ENCODE data around the gene PROS1.

Gene PROS1

GRCh38 chr3:93973131-93974126, at the start of gene PROS1:
Gene PROS1, minus strand, starts transcription at chr3:93973896. Its CDS starts 147 bp downstream, at chr3:93973749.
- peak; percentile 82 for DNase-seq (ENCODE audit: low spot score)

- DNase-seq (ENCODE audit: low spot score) = no peak
These were observed 46.6 kb upstream of the PROS1 start for GRCh38 chr3:94020293-94020692.

GRCh38 chr3:94019659-94020058, 46.0 kb upstream of the PROS1 start:
- no peak for DNase-seq (ENCODE audit: low spot score)

GRCh38 chr3:94015025-94015424, 41.3 kb upstream of the PROS1 start:
- no peak for DNase-seq (ENCODE audit: low spot score)

- no peak for DNase-seq (ENCODE audit: low spot score)
These were observed 38.5 kb upstream of the PROS1 start for GRCh38 chr3:94012185-94012584.

GRCh38 chr3:94011233-94011711, 37.6 kb upstream of the PROS1 start:
- no peak for DNase-seq (ENCODE audit: low spot score)

GRCh38 chr3:94009608-94010007, 35.9 kb upstream of the PROS1 start:
- DNase-seq (ENCODE audit: low spot score) = no peak

- DNase-seq (ENCODE audit: low spot score) = no peak
These were observed 34.6 kb upstream of the PROS1 start for GRCh38 chr3:94008253-94008652.

GRCh38 chr3:94004301-94004910, 30.7 kb upstream of the PROS1 start:
- peak; percentile 68 for DNase-seq (ENCODE audit: low spot score)

- no peak for DNase-seq (ENCODE audit: low spot score)
These were observed 28.3 kb upstream of the PROS1 start for GRCh38 chr3:94001827-94002495.

- DNase-seq (ENCODE audit: low spot score) = no peak
These were observed 27.5 kb upstream of the PROS1 start for GRCh38 chr3:94001191-94001590.

GRCh38 chr3:93994056-93994455, 20.4 kb upstream of the PROS1 start:
- no peak for DNase-seq (ENCODE audit: low spot score)

- DNase-seq (ENCODE audit: low spot score) = no peak
These were observed 18.5 kb upstream of the PROS1 start for GRCh38 chr3:93992207-93992606.

GRCh38 chr3:93991631-93992030, 17.9 kb upstream of the PROS1 start:
- DNase-seq (ENCODE audit: low spot score) = no peak

- no peak for DNase-seq (ENCODE audit: low spot score)
These were observed 15.5 kb upstream of the PROS1 start for GRCh38 chr3:93989241-93989640.

GRCh38 chr3:93988764-93989163, 15.1 kb upstream of the PROS1 start:
- DNase-seq (ENCODE audit: low spot score) = no peak

- DNase-seq (ENCODE audit: low spot score) = no peak
These were observed 14.6 kb upstream of the PROS1 start for GRCh38 chr3:93988283-93988682.

GRCh38 chr3:93984618-93985017, 10.9 kb upstream of the PROS1 start:
- DNase-seq (ENCODE audit: low spot score) = no peak

- no peak for DNase-seq (ENCODE audit: low spot score)
These were observed 9.7 kb upstream of the PROS1 start for GRCh38 chr3:93983408-93983807.

GRCh38 chr3:93981649-93982048, 8.0 kb upstream of the PROS1 start:
- DNase-seq (ENCODE audit: low spot score) = no peak

- DNase-seq (ENCODE audit: low spot score) = peak; percentile 96
These were observed 6.4 kb upstream of the PROS1 start, which contains the start of gene ARL13B for GRCh38 chr3:93979850-93980676. Gene ARL13B, plus strand, starts transcription at chr3:93980155. Its CDS starts 269 bp downstream, at chr3:93980424.

GRCh38 chr3:93969997-93970396, 3.7 kb downstream of the PROS1 start:
- DNase-seq (ENCODE audit: low spot score) = no peak
